HepG2 (cell line): ENCODE results near the gene TRMT1. TPM values are rescaled to one million over a fixed set of nuclear protein-coding genes. Genes with fewer than 3 reads are reported as not detected.

Experiments
- PAX8 ChIP-seq: sonication (generic); formaldehyde crosslinking; IDR thresholded peaks from 2 replicates; pipeline ENCODE4 v1.8.0; 2022; ENCODE audit warnings: mild to moderate bottlenecking, missing genetic modification reagents, borderline replicate concordance
- RARA ChIP-seq: IDR thresholded peaks from 2 replicates; pipeline ENCODE4 v1.6.1; 2016; ENCODE audit warnings: missing genetic modification reagents, missing compliant biosample characterization
- ZBTB20 ChIP-seq: sonication (generic); formaldehyde crosslinking; IDR thresholded peaks from 2 replicates; pipeline ENCODE4 v1.8.1; 2023; ENCODE audit warnings: missing genetic modification reagents, low read depth, mild to moderate bottlenecking, borderline replicate concordance
- ZNF44 ChIP-seq: sonication (generic); formaldehyde crosslinking; IDR thresholded peaks from 2 replicates; pipeline ENCODE4 v1.5.1; 2020; ENCODE audit warnings: mild to moderate bottlenecking, missing genetic modification reagents
- ZNF552 ChIP-seq: sonication (generic); formaldehyde crosslinking; IDR thresholded peaks from 2 replicates; pipeline ENCODE4 v1.9.0; 2022; ENCODE audit warnings: missing genetic modification reagents, mild to moderate bottlenecking, borderline replicate concordance
- polyA plus RNA-seq, 8 experiments: library from polyadenylated mRNA; depleted of rRNA in 3 of 8; stranded (reverse) in 7 of 8; unstranded in 1 of 8; fragments of >200 nt; fragmentation: Illumina TruSeq in 4 of 8; extraction: Trizol in 4 of 8; gene quantifications; 2 replicates each; pipeline versions ENCODE4 v1.2.1 to v1.2.3, GENCODE V29; 2011 to 2016; ENCODE audit warnings: low read depth in 4 of 8, missing spikeins in 1 of 8, mixed read lengths in 1 of 8; ENCODE audit not compliant: insufficient read depth in 1 of 8
- total RNA-seq, 5 experiments: library from RNA; depleted of rRNA; stranded (reverse); fragments of >200 nt; fragmentation: Illumina TruSeq; extraction: Trizol; gene quantifications; 2 replicates each; pipeline ENCODE4 v1.2.3, GENCODE V29; 2016; ENCODE audit warnings: low read depth in 1 of 5
- TF ChIP-seq, protein P1 (sequence below): sonication (generic); formaldehyde crosslinking; IDR thresholded peaks from 2 replicates; pipeline ENCODE4 v1.4.0; 2020; ENCODE audit warnings: missing genetic modification reagents, borderline replicate concordance
- TF ChIP-seq, protein P2 (sequence below): sonication (generic); formaldehyde crosslinking; IDR thresholded peaks from 2 replicates; pipeline ENCODE4 v1.5.0; 2020; ENCODE audit warnings: mild to moderate bottlenecking, missing genetic modification reagents
- TF ChIP-seq, protein P3 (sequence below): sonication (generic); formaldehyde crosslinking; IDR thresholded peaks from 2 replicates; pipeline ENCODE4 v1.5.0; 2020; ENCODE audit warnings: mild to moderate bottlenecking, missing genetic modification reagents

TRMT1 gene
- total and polyA plus RNA-seq, 2 of the 13 experiments (the other 11 are each of a cell fraction or from before 2014, with no cell fraction given): 35.5 to 44.1 TPM

DNA sequence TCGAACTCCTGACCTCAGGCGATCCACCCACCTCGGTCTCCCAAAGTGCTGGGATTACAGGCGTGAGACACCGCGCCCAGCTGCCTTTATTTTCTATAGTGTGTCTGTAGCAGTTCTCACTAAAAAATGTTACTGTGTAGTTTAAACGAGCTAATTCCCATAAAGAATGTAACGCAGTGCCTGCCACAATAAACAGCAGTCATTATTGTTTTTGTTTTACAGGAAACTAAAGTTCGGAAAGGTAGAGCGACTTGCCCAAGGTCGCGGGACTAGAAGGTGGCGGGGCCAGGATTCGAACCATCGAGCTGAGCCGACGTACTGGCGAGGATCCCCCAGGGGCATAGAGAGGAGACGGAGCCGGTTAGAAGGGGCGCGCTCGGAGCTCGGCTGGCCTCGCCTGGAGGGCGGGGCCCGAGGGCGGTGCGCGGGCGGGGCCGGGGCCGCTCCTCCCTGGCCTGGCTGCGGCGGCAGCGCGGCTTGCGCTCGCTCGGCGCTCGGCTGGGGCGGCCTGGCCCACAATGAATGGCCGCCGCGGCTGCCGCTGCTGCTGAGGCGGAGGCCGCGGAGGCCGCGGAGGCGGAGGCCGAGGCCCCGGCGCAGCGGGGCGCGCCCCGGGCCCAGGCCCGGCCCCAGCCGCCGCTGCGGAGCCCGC, 1.4 kb upstream of the TRMT1 start, which contains the start of gene NACC1 (continued):
- TF ChIP-seq, protein P1, sequence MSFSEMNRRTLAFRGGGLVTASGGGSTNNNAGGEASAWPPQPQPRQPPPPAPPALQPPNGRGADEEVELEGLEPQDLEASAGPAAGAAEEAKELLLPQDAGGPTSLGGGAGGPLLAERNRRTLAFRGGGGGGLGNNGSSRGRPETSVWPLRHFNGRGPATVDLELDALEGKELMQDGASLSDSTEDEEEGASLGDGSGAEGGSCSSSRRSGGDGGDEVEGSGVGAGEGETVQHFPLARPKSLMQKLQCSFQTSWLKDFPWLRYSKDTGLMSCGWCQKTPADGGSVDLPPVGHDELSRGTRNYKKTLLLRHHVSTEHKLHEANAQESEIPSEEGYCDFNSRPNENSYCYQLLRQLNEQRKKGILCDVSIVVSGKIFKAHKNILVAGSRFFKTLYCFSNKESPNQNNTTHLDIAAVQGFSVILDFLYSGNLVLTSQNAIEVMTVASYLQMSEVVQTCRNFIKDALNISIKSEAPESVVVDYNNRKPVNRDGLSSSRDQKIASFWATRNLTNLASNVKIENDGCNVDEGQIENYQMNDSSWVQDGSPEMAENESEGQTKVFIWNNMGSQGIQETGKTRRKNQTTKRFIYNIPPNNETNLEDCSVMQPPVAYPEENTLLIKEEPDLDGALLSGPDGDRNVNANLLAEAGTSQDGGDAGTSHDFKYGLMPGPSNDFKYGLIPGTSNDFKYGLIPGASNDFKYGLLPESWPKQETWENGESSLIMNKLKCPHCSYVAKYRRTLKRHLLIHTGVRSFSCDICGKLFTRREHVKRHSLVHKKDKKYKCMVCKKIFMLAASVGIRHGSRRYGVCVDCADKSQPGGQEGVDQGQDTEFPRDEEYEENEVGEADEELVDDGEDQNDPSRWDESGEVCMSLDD (CRISPR knock-in tag): no peak
- TF ChIP-seq RARA (no peak), ZNF552 (CRISPR knock-in tag) (no peak), PAX8 (CRISPR knock-in tag) (no peak), ZNF44 (CRISPR knock-in tag) (no peak), ZBTB20 (no peak)
- TF ChIP-seq, protein P2, sequence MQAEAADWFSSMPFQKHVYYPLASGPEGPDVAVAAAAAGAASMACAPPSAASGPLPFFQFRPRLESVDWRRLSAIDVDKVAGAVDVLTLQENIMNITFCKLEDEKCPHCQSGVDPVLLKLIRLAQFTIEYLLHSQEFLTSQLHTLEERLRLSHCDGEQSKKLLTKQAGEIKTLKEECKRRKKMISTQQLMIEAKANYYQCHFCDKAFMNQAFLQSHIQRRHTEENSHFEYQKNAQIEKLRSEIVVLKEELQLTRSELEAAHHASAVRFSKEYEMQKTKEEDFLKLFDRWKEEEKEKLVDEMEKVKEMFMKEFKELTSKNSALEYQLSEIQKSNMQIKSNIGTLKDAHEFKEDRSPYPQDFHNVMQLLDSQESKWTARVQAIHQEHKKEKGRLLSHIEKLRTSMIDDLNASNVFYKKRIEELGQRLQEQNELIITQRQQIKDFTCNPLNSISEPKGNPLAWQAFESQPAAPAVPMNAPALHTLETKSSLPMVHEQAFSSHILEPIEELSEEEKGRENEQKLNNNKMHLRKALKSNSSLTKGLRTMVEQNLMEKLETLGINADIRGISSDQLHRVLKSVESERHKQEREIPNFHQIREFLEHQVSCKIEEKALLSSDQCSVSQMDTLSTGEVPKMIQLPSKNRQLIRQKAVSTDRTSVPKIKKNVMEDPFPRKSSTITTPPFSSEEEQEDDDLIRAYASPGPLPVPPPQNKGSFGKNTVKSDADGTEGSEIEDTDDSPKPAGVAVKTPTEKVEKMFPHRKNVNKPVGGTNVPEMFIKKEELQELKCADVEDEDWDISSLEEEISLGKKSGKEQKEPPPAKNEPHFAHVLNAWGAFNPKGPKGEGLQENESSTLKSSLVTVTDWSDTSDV (CRISPR knock-in tag): no peak
- TF ChIP-seq, protein P3, sequence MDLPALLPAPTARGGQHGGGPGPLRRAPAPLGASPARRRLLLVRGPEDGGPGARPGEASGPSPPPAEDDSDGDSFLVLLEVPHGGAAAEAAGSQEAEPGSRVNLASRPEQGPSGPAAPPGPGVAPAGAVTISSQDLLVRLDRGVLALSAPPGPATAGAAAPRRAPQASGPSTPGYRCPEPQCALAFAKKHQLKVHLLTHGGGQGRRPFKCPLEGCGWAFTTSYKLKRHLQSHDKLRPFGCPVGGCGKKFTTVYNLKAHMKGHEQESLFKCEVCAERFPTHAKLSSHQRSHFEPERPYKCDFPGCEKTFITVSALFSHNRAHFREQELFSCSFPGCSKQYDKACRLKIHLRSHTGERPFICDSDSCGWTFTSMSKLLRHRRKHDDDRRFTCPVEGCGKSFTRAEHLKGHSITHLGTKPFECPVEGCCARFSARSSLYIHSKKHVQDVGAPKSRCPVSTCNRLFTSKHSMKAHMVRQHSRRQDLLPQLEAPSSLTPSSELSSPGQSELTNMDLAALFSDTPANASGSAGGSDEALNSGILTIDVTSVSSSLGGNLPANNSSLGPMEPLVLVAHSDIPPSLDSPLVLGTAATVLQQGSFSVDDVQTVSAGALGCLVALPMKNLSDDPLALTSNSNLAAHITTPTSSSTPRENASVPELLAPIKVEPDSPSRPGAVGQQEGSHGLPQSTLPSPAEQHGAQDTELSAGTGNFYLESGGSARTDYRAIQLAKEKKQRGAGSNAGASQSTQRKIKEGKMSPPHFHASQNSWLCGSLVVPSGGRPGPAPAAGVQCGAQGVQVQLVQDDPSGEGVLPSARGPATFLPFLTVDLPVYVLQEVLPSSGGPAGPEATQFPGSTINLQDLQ (CRISPR knock-in tag): no peak
